Myometrial cell (primary cell): Measurements from ENCODE around the gene SLC36A4. TPM values are rescaled to one million over a fixed set of nuclear protein-coding genes. Genes with fewer than 3 reads are reported as not detected.

Source experiments
- total RNA-seq: library from RNA; depleted of rRNA; stranded (reverse); fragments of >200 nt; gene quantifications from 2 replicates; pipeline ENCODE4 v1.2.3, GENCODE V29; 2015

The SLC36A4 gene
- total RNA-seq: 5.5 and 11.7 TPM in 2 replicates

GRCh38 chr11:93197380-93198214, at the start of gene SLC36A4:
SLC36A4 (minus strand) TSS chr11:93197991; CDS start chr11:93197832, 159 bp downstream.

Other genes with a start within 250 kb of the SLC36A4 start
- not detected in 2 replicates for gene MTNR1B, start 228.3 kb downstream of the SLC36A4 start, total RNA-seq
- not detected in 2 replicates for gene DEUP1, start 132.8 kb upstream of the SLC36A4 start, total RNA-seq